Esophagus (tissue), 2 donors: ENCODE results near the gene SLC16A5. TPM values are rescaled to one million over a fixed set of nuclear protein-coding genes. Genes with fewer than 3 reads are reported as not detected.
"Not testable (repeated sequence)": the region's sequence is repeated elsewhere in the genome, so short reads cannot be mapped to it uniquely, and the experiment has no call there.

Experiments used
- H3K27ac ChIP-seq, 2 donors: one replicate each; pipeline ENCODE4 v1.5.1; 2013; ENCODE audit warnings: low read depth in 2 of 2, mild to moderate bottlenecking in 2 of 2, inconsistent platforms in 1 of 2, low read length in 1 of 2, moderate library complexity in 1 of 2
- H3K27me3 ChIP-seq, 2 donors: one replicate each; pipeline ENCODE4 v1.6.1; 2013; ENCODE audit warnings: low read length in 2 of 2, control low read depth in 1 of 2, mild to moderate bottlenecking in 1 of 2; ENCODE audit not compliant: insufficient read depth in 2 of 2, control insufficient read depth in 1 of 2
- H3K36me3 ChIP-seq, 2 donors: one replicate each; pipeline ENCODE4 v1.6.1; 2013; ENCODE audit warnings: low read length in 1 of 2; ENCODE audit not compliant: control insufficient read depth in 2 of 2, insufficient read depth in 2 of 2
- H3K4me1 ChIP-seq, 2 donors: one replicate each; pipeline ENCODE4 v1.6.1; 2013; ENCODE audit warnings: low read length in 1 of 2; ENCODE audit not compliant: control insufficient read depth in 2 of 2, insufficient read depth in 2 of 2
- H3K4me3 ChIP-seq, 2 donors: one replicate each; pipeline ENCODE4 v1.5.1; 2013; ENCODE audit warnings: low read length in 2 of 2, mild to moderate bottlenecking in 2 of 2, low read depth in 1 of 2, moderate library complexity in 1 of 2
- H3K9me3 ChIP-seq, 2 donors: one replicate each; pipeline ENCODE4 v1.6.1; 2013; ENCODE audit warnings: mild to moderate bottlenecking in 2 of 2, low read depth in 1 of 2, low read length in 1 of 2, moderate library complexity in 1 of 2; ENCODE audit not compliant: control insufficient read depth in 2 of 2, insufficient read depth in 1 of 2
- WGBS, 2 donors: extraction: QIAGEN DNeasy Blood & Tissue Kit; methylation state at CpG; one replicate each; pipeline ENCODE4 v1.1.7; 2013; 5-methylcytosine and 5-hydroxymethylcytosine counted together
- polyA plus RNA-seq, 2 donors: library from polyadenylated mRNA; stranded (reverse); fragments of 200-250 nt; gene quantifications; one replicate each; pipeline ENCODE4 v1.2.3, GENCODE V29; 2013
- donor health status: healthy with polysubstance abuse.
- donor health status: Bipolar disorder and iron deficiency.

Gene SLC16A5
- polyA plus RNA-seq: 1 to 10 TPM; 8.7 to 10.0 TPM

- H3K4me1 ChIP-seq: peaks cover 3 to 37% of the 10 kb centered on the region in 2 donors
- H3K36me3 ChIP-seq: no peaks in the 10 kb centered on the region
- H3K27me3 ChIP-seq: no peaks in the 10 kb centered on the region
- 4 to 9% methylated on average over 51 to 69 of the region's 69 CpGs for WGBS, 2 donors
- peak within 1 kb of the TSS; percentile 92 to 93 for H3K27ac ChIP-seq
- peak within 1 kb of the TSS; percentile 56 to 71 for H3K4me3 ChIP-seq
- H3K9me3 ChIP-seq: no peaks in the 10 kb centered on the region
These were observed at the start of gene SLC16A5 for GRCh38 chr17:75087558-75088453. TSS of gene SLC16A5 (plus strand) at chr17:75087954. CDS start at chr17:75093637, 5,683 bp downstream.

GRCh38 chr17:75039238-75039637 lies 48.5 kb upstream of the SLC16A5 start:
- WGBS, 2 donors: 85 to 86% methylated on average over 5 of the region's 5 CpGs
- Histone ChIP-seq H3K27ac (no peak overlapping the region), H3K27me3 (no peaks in the 10 kb centered on the region), H3K4me3 (no peak overlapping the region), H3K9me3 (no peaks in the 10 kb centered on the region), H3K4me1 (peaks cover 0 to 7% of the 10 kb centered on the region in 2 donors), H3K36me3 (peaks cover 13 to 16% of the 10 kb centered on the region in 2 donors)

DNA sequence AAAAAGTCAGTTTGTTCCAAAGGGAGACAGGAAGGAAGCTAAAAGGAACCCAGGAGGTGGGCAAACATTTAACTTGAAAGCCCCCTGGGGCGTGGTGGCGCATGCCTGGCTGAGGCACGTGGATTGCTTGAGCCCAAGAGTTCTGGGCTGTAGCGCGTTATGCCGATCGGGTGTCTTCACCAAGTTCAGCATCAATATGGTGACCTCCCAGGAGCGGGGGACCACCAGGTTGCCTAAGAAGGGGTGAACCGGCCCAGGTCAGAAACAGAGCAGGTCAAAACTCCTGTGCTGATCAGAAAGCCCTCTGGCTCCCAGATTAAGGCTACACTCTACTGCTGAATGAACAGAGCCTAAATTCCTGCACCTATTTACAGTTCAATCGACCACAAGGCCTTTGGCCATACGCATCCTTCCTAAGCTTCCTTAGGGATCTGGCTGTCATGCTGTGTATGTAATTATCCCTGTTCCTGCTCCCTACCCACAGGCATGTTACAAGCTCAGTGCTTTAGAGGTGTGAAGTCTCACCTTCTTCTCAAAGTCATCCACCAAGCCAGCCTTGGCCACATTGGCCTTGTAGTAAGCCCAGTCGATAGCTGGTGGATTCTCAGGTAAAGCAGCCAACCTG lies 46.0 kb upstream of the SLC16A5 start:
- H3K9me3 ChIP-seq: no peaks in the 10 kb centered on the region
- WGBS, 2 donors: 79 to 88% methylated on average over 12 of the region's 12 CpGs
- peaks cover 13 to 16% of the 10 kb centered on the region in 2 donors for H3K36me3 ChIP-seq
- H3K4me3 ChIP-seq: no peak overlapping the region
- H3K27me3 ChIP-seq: no peaks in the 10 kb centered on the region
- no peak overlapping the region for H3K27ac ChIP-seq
- peaks cover 0 to 4% of the 10 kb centered on the region in 2 donors for H3K4me1 ChIP-seq

DNA sequence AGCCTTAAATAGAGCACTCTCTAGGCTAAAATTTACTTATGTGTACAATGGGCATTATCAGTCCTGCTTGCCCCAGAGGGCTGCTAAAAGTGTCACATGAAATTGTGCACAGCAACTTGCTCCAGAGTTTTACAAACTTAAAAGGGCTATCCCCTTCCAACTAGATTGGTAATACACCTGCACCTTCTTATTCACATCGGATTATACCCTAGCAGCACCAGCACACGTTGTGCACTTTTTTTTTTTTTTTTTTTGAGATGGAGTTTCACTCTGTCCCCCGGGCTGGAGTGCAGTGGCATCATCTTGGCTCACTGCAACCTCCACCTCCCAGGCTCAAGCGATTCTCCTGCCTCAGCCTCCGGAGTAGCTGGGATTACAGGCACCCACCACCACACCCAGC lies 44.0 kb upstream of the SLC16A5 start:
- peaks cover 13 to 16% of the 10 kb centered on the region in 2 donors for H3K36me3 ChIP-seq
- not testable (repeated sequence) for H3K4me1 ChIP-seq, H3K4me3 ChIP-seq, H3K9me3 ChIP-seq, H3K27ac ChIP-seq, H3K27me3 ChIP-seq
- WGBS, 2 donors: 70 to 73% methylated on average over 5 of the region's 5 CpGs

DNA sequence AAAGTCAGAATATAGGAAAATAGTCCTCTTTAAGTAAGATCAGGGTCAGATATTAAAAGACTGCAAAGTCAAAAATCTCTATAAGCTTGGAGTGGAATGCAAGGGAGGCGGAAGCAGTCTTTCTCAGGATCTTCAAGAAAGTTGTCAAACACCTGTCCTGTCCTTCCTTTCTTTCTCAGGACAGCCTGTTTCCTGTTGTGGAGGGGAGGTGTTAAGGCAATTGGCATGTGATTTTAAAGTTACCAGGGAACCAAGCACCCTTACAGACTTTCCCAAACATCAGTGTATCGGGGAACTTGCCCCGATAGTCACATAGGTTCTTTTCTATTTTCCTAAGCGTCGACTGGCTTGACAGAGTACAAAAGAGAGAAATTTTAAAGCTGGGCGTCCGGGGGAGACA lies 43.0 kb upstream of the SLC16A5 start:
- Histone ChIP-seq H3K4me3 (no peak overlapping the region), H3K4me1 (peaks cover 0 to 2% of the 10 kb centered on the region in 2 donors), H3K9me3 (no peaks in the 10 kb centered on the region), H3K36me3 (peaks cover 8 to 13% of the 10 kb centered on the region in 2 donors), H3K27ac (no peak overlapping the region), H3K27me3 (no peaks in the 10 kb centered on the region)
- WGBS, 2 donors: 80% methylated on average over 7 of the region's 7 CpGs

DNA sequence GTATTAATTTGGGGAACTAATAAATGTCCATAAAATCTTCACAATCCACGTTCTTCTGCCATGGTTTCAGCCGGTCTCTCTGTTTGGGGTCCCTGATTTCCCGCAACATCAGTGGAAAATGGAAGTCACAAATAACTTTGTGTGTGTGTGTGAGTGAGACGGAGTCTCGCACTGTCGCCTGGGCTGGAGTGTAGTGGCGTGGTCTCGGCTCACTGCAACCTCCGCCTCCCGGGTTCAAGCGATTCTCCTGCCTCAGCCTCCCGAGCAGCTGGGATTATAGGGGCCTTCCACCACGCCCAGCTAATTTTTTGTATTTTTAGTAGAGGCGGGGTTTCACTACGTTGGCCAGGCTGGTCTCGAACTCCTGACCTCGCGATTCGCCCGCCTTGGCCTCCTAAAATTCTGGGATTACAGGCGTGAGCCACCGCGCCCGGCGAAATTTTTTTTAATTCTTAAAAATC lies 41.8 kb upstream of the SLC16A5 start:
- 13 to 17% methylated on average over 25 of the region's 25 CpGs for WGBS, 2 donors

GRCh38 chr17:75046407-75047289 lies 41.1 kb upstream of the SLC16A5 start, which contains the start of the genes ATP5PD and KCTD2:
TSS of gene ATP5PD (minus strand) at chr17:75046969. CDS start at chr17:75042650, 4,319 bp downstream.
TSS of gene KCTD2 (plus strand) at chr17:75047225. CDS start at chr17:75047251, 26 bp downstream.
- 0% methylated on average over 58 to 72 of the region's 72 CpGs for WGBS, 2 donors
- Histone ChIP-seq H3K9me3 (no peaks in the 10 kb centered on the region), H3K36me3 (peaks cover 4 to 6% of the 10 kb centered on the region in 2 donors), H3K4me3 (peak within 1 kb of the TSS; percentile 83 to 100), H3K27me3 (no peaks in the 10 kb centered on the region), H3K27ac (peak within 1 kb of the TSS; percentile 98 to 99), H3K4me1 (peaks cover 0 to 2% of the 10 kb centered on the region in 2 donors)

More for the DNA sequence above, 41.8 kb upstream of the SLC16A5 start:
- H3K27me3 ChIP-seq, H3K36me3 ChIP-seq, H3K9me3 ChIP-seq, H3K4me1 ChIP-seq: not testable (repeated sequence)
- Histone ChIP-seq H3K4me3 (peak overlapping the region; percentile 83 to 100), H3K27ac (peak overlapping the region; percentile 98 to 99)

DNA sequence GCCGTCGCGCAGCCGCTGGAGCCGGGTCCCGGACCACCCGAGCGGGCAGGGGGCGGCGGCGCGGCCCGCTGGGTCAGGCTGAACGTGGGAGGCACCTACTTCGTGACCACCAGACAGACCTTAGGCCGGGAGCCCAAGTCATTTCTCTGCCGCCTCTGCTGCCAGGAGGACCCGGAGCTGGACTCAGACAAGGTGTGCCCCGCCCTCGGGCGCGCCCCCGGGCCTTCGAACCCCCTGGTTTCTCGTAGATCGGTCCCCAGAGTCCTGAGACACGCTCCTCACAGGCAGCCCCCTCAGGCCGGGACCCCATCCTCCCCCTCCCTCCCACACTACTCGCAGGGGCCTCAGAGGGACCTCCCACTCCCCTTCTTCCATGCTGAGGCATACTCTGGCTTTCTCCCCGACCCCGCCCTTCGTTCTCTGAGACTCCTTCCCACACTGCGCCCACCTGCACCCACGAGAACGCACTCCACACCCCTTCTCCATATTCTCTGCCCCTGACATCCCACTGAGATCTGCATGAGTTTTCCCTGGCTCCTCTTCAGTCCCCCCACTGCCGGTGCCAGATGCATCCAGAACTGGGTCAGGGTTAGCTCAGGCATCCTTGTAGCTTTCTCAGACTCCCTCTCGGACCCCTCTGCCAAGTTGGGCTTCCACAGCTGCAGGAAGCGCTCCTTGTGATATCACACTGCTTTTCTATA lies 40.2 kb upstream of the SLC16A5 start:
- Histone ChIP-seq H3K4me1 (peaks cover 0 to 2% of the 10 kb centered on the region in 2 donors), H3K27me3 (no peaks in the 10 kb centered on the region), H3K36me3 (peaks cover 0 to 4% of the 10 kb centered on the region in 2 donors), H3K9me3 (no peaks in the 10 kb centered on the region), H3K4me3 (peak overlapping the region; percentile 83 to 100), H3K27ac (peak overlapping the region; percentile 98 to 99)
- WGBS, 2 donors: 0 to 1% methylated on average over 37 to 38 of the region's 38 CpGs
